OCI-LY3 (cell line): ENCODE measurements around the gene CAPZA2.

Experiments used
- EZH2phosphoT487 ChIP-seq: fragments of 200-600 bp; shearing (Covaris generic); IDR thresholded peaks from 2 replicates; pipeline ENCODE4 v1.6.1; 2018; ENCODE audit warnings: antibody characterized with exemption, mixed run types, low read depth
- TF ChIP-seq, protein P1 (sequence below): fragments of 200-600, 300-600 bp; sonication (generic); IDR thresholded peaks from 2 replicates; pipeline ENCODE4 v1.5.1; 2014; ENCODE audit warnings: antibody characterized with exemption, low read length, low read depth

DNA sequence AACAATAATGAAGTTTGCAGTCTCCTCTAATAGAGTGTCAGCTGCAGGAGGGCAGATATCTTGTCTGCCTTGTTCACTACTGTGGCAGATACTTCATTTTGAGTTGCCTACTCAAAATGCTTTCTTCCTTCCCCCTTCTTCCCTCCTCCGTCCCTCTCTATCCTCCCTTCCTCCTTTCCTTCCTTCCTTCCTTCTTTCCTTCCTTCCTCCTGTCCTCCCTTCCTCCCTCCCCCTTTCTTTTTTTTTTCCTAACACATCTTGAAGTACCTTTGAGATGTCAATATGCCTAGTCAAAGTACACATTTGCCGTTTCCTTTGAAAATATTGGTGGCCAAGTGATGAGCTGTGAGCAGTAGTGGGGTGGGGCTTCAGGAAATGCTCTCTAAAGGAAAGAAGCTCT, 72.2 kb downstream of the CAPZA2 start:
- TF ChIP-seq, protein P1, sequence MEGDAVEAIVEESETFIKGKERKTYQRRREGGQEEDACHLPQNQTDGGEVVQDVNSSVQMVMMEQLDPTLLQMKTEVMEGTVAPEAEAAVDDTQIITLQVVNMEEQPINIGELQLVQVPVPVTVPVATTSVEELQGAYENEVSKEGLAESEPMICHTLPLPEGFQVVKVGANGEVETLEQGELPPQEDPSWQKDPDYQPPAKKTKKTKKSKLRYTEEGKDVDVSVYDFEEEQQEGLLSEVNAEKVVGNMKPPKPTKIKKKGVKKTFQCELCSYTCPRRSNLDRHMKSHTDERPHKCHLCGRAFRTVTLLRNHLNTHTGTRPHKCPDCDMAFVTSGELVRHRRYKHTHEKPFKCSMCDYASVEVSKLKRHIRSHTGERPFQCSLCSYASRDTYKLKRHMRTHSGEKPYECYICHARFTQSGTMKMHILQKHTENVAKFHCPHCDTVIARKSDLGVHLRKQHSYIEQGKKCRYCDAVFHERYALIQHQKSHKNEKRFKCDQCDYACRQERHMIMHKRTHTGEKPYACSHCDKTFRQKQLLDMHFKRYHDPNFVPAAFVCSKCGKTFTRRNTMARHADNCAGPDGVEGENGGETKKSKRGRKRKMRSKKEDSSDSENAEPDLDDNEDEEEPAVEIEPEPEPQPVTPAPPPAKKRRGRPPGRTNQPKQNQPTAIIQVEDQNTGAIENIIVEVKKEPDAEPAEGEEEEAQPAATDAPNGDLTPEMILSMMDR: no peak
- no peak for TF ChIP-seq EZH2phosphoT487
